NOMO-1 (cell line): ENCODE results near the gene YARS1.
"Not testable (repeated sequence)": the region's sequence is repeated elsewhere in the genome, so short reads cannot be mapped to it uniquely, and the experiment has no call there.

Experiments used
- DNase-seq, 2 experiments: peaks; one replicate each; lab custom pipeline; 2025; ENCODE audit not compliant: unreplicated experiment in 2 of 2; lab: John Stamatoyannopoulos, UW

YARS1 gene

GRCh38 chr1:32817815-32818786 lies 943 bp upstream of the YARS1 start:
- DNase-seq: peak; percentile 74 to 76

DNA sequence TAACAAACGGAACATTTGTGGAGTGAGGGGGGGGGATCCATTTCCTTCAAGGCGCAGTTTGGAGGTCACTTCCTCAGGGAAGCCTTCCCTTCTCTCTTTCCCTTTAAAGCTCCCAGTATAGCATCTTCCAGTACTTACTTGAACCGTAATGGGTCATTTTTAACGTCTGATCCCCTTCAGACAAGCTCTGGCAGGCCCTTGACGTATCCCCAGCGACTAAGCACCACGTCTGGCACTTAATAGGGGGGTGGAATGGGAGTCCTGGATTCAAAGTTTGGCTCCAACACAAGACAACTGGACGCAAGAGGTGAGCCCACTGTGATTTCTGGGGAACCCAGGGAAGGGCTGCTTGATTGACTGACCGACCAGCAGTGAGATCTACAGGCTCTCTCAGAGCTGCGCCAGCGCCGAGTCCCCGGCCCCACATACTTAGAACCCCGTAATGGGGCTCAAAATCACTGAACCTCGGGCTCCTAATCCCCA lies 441 bp downstream of the YARS1 start:
- DNase-seq: peak; percentile 33 to 51

DNA sequence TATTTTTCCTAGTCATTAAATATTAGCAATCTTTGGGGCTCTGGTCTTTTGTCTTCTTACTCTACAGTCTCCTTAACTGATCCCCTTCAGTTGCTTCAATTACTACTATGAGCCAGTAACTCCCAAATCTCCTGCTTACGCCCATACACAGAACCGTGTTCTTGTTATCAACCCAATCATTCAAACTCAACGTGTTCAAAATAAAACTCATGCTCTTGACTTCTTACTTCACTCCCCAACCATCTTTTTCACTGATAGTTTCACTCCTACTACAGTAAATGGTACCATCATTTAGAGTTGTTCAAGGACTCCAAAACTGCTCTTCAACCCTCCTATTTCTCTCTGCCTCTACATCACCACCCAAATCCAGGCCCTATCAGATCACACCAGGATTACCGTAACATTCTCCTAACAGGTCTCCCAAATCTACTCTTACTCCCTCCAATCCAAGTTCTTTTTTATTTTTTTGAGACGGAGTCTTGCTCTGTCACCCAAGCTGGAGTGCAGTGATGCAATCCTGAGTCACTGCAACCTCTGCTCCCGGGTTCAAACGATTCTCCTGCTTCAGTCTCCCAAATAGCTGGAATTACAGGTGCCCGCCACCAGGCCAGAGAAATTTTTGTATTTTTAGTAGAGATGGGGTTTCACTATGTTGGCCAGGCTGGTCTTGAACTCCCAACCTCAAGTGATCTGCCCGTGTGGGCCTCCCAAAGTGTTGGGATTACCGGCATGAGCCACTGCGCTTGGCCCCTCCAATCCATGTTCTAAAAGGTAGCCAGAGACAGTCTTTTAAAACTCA lies 3.0 kb downstream of the YARS1 start:
- DNase-seq: no peak

DNA sequence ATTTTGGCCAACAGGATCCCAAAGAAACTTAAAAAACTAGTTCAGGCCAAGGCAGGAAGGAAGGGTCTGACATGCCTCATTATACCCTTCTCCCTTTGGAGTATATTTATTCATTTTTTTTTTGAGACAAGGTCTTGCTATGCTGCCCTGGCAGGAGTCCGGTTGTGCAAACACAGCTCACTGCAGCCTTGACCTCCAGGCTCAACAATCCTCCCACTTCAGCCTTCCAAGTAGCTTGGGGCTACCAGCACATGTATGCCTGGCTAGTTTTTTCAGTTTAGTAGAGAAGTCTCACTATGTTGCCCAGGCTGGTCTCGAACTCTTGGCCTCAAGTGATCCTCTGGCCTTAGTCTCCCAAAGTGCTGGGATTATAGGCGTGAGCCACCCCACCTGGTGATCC lies 5.2 kb downstream of the YARS1 start:
- DNase-seq: no peak

DNA sequence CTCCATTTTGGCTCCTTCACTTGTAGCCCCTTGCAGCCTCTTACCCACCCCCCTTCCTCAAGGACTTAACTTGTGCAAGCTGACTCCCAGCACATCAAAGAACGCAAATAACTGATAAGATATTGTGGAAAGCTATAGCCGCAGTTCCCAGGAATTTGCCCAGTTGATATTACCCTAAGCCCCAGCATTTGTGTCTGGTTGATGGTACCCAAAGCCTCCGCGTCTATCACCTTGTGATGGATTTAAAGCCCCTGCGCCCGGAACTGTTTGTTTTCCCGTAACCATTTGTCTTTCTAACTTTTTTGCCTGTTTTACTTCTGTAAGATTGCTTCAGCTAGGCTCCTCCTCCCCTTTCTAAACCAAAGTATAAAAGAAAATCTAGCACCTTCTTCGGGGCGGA lies 5.9 kb downstream of the YARS1 start:
- DNase-seq: no peak

GRCh38 chr1:32810358-32810757 lies 6.8 kb downstream of the YARS1 start:
- no peak for DNase-seq

DNA sequence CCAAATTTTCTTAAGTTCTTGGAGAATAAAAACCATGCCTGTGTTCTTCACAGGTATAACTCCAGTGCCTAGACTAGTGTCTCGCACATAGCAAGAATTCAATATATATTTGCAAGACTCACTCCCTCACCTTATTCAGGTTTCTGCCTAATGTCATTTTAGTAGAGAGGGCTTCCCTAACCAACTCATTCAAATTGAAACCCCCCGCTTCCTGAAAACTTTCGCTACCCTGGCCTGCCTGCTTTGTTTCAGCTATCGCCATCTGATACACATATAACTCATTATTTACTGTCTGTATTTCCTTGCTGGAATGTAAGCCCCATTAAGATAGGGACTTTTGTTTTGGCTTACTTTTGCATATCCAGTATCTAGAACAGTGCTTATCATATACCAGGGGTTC lies 8.6 kb downstream of the YARS1 start:
- no peak for DNase-seq

DNA sequence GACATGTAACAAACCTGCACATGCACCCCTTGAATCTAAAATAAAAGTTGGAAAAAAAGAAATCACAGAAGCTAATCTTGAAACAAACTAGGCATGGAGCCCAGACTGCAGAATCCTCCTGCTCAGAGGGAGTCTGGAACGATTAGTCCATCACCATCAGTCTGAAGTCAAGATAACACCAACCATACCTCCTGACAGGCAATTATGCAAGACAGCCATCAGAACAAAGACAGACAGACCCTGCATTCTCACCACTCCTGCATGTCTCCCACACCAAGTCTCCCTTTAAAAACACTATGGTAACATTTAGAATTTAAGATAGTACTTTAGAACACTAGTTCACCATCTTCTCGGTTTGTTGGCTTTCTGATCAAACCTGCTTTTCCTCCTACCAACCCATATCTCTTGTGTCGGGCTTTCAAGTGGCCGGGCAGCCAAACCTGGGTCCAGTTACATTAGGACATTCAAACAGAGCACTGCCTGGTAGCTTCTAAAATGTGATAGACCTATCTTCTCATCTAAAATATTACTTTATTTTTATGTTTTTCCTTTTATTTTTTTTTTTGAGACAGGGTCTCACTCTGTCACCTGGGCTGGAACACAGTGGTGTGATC lies 10.1 kb downstream of the YARS1 start:
- no peak for DNase-seq

DNA sequence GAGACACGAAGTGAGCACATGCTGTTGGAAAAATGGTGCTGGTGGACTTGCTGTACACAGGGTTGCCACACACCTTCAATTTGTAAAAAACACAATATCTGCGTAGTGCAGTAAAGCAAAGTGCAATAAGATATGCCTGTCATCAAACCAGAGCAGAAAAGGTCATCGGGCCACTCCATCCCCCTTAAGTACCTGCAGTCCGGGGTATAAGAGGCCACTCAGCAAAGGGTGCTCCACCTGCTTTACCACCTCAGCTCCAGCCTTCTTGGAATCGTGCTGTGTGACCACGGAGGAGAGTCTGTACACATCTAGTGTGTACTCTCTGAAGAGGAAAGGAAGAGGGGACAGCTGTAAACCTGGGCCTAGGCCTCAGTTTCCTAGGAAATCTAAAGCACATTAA lies 10.9 kb downstream of the YARS1 start:
- DNase-seq: no peak

GRCh38 chr1:32804460-32804859 lies 12.7 kb downstream of the YARS1 start:
- DNase-seq: not testable (repeated sequence)

- no peak for DNase-seq
Measured at GRCh38 chr1:32801096-32801715, 16.0 kb downstream of the YARS1 start.

- DNase-seq: no peak
Measured at GRCh38 chr1:32798679-32799416, 18.3 kb downstream of the YARS1 start.

GRCh38 chr1:32798191-32798590 lies 19.0 kb downstream of the YARS1 start:
- DNase-seq: no peak

GRCh38 chr1:32797456-32797855 lies 19.7 kb downstream of the YARS1 start:
- no peak for DNase-seq

GRCh38 chr1:32795763-32796162 lies 21.4 kb downstream of the YARS1 start:
- DNase-seq: not testable (repeated sequence)

DNA sequence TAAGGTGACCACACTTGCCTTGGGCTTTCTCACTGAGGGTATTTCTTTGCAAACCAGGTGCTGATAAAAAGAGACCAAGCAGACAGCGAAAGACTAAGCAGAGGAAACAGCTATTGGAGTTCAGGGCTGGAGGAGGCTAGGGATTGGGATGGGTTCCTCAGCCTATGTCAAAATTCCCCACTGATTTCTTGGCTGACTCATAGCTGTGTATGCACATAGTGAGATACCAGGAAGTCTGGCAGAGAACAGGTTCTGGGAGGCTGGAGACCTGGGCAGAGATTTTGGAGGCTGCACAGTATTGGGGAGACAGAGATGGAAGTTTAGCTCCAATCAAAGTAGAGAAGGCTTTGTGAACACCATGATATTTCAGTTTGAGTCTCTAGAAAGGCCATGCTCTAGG lies 25.3 kb downstream of the YARS1 start:
- DNase-seq: no peak

GRCh38 chr1:32789356-32789755 lies 27.8 kb downstream of the YARS1 start:
- not testable (repeated sequence) for DNase-seq

GRCh38 chr1:32786856-32787255 lies 30.3 kb downstream of the YARS1 start:
- DNase-seq: no peak

DNA sequence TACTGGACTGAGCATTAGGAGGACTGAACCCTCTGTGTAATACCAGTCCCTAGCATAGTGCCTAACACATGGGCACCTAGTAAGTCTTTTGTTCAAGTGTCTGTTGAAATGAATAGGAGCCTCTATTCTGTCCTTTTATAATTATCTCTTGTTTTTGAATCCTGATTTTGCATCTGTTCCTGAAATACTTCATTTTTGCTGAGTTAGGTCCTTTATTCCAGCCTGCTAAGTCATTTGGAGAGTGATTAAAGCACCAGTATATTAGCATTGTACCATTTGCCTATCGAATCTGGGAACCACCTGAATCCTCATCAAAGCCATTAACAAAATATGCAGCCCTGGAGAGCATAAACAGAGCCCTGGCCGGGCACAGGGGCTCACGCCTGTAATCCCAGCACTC lies 32.3 kb downstream of the YARS1 start:
- DNase-seq: no peak

DNA sequence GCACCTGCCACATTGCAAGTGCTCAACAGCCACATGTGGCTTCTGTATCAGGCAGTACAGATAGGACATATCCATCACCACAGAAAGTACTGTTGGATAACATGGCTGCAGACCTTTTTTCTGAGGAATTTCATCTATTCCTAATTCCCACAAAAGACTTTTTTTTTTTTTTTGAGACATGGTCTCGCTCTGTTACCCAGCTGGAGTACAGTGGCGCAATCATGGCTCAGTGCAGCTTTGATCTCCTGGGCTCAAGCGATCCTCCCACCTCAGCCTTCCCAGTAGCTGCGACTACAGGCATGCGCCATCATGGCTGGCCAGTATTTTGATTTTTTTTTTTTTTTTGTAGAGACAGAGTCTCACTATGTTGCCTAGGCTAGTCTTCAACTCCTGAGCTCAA lies 33.3 kb downstream of the YARS1 start:
- DNase-seq: no peak
